BE2C (cell line): ENCODE results near the gene STXBP5L.
"Not testable (repeated sequence)": the region's sequence is repeated elsewhere in the genome, so short reads cannot be mapped to it uniquely, and the experiment has no call there.

Source experiments
- DNase-seq: peaks from one replicate; pipeline ENCODE4 v3.0.0-alpha.2; 2020
- H3K27me3 ChIP-seq: fragments of 250-450 bp; sonication (Bioruptor Pico); 2 replicates; pipeline ENCODE4 v1.5.1; 2020; ENCODE audit warnings: mild to moderate bottlenecking
- H3K36me3 ChIP-seq: fragments of 250-450 bp; sonication (Bioruptor Pico); 2 replicates; pipeline ENCODE4 v1.5.1; 2020; ENCODE audit warnings: mild to moderate bottlenecking
- H3K4me1 ChIP-seq: fragments of 250-450 bp; sonication (Bioruptor Pico); 2 replicates; pipeline ENCODE4 v1.5.1; 2020
- H3K4me3 ChIP-seq: 2 replicates; pipeline ENCODE4 v1.5.1; 2011; ENCODE audit warnings: low read depth, low read length
- H3K9me3 ChIP-seq: fragments of 250-450 bp; sonication (Bioruptor Pico); 2 replicates; pipeline ENCODE4 v1.5.1; 2020
- TF ChIP-seq, protein P1 (sequence below): IDR thresholded peaks from 2 replicates; pipeline ENCODE4 v1.5.1; 2012; ENCODE audit warnings: mild to moderate bottlenecking, low read depth, low read length

Gene STXBP5L

GRCh38 chr3:120892921-120893320 is 15.1 kb upstream of the STXBP5L start:
- DNase-seq, result no peak
- no peaks in the 10 kb centered on the region for H3K36me3 ChIP-seq
- H3K4me1 ChIP-seq, result no peaks in the 10 kb centered on the region
- H3K27me3 ChIP-seq, result peaks cover 16% of the 10 kb centered on the region
- TF ChIP-seq, protein P1, sequence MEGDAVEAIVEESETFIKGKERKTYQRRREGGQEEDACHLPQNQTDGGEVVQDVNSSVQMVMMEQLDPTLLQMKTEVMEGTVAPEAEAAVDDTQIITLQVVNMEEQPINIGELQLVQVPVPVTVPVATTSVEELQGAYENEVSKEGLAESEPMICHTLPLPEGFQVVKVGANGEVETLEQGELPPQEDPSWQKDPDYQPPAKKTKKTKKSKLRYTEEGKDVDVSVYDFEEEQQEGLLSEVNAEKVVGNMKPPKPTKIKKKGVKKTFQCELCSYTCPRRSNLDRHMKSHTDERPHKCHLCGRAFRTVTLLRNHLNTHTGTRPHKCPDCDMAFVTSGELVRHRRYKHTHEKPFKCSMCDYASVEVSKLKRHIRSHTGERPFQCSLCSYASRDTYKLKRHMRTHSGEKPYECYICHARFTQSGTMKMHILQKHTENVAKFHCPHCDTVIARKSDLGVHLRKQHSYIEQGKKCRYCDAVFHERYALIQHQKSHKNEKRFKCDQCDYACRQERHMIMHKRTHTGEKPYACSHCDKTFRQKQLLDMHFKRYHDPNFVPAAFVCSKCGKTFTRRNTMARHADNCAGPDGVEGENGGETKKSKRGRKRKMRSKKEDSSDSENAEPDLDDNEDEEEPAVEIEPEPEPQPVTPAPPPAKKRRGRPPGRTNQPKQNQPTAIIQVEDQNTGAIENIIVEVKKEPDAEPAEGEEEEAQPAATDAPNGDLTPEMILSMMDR, result no peak
- H3K9me3 ChIP-seq, result no peaks in the 10 kb centered on the region
- H3K4me3 ChIP-seq, result no peak overlapping the region

DNA sequence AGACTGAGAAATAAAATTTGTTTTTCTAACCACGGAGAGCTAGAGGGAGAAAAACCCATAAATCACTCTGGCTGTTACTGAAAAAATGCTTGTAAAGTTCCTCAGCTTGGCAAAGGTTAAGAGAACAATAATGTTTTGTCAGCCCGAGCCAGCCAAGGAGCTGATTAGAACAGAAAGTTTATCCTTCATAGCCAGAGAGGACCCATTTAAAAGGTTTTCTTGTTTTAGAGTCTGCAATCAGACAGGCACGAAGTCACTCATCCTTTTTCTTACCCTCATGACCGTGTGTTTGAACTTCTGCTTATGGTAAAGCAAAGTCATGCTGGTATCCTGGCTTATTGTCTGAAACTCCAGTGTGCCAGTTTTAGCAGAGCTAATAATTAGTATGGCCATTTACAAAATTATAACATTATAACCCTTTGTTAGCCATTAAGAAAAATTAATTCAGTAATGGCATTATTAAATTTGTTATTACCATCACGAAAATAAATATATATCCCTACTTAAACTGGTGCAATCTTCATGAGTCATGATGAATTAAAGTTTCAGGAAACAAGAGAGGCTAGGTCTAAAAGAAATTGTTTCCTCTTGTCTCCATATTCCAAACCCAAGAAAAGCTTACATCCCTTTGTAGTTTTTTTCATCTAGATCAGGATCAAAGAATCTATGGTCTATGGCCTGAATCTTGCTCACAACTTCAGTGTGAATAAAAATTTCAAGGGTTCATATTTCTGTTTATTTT is 13.5 kb upstream of the STXBP5L start:
- no peak for DNase-seq

DNA sequence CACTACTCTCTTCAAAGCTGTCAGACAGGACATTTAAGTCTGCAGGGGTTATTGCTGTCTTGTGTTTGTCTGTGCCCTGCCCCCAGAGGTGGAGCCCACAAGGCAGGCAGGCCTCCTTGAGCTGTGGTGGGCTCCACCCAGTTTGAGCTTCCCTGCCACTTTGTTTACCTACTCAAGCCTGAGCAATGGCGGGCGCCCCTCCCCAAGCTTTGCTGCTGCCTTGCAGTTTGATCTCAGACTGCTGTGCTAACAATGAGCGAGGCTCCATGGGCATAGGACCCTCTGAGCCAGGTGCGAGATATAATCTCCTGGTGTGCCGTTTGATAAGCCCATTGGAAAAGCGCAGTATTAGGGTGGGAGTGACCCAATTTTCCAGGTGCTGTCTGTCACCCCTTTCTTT is 6.3 kb upstream of the STXBP5L start:
- H3K36me3 ChIP-seq, H3K4me1 ChIP-seq, H3K4me3 ChIP-seq, DNase-seq, H3K9me3 ChIP-seq, H3K27me3 ChIP-seq: not testable (repeated sequence)

More for the DNA sequence above, 13.5 kb upstream of the STXBP5L start:
- Histone ChIP-seq H3K9me3 (no peaks in the 10 kb centered on the region), H3K4me3 (no peak overlapping the region), H3K36me3 (no peaks in the 10 kb centered on the region), H3K4me1 (no peaks in the 10 kb centered on the region), H3K27me3 (peaks cover 16% of the 10 kb centered on the region)
- TF ChIP-seq, protein P1, result no peak

- Histone ChIP-seq H3K4me3 (no peak overlapping the region), H3K4me1 (no peaks in the 10 kb centered on the region), H3K27me3 (peaks cover 14% of the 10 kb centered on the region), H3K9me3 (no peaks in the 10 kb centered on the region), H3K36me3 (no peaks in the 10 kb centered on the region)
- TF ChIP-seq, protein P1, result no peak
- no peak for DNase-seq
Measured at GRCh38 chr3:120903221-120903620, 4.8 kb upstream of the STXBP5L start.

- Histone ChIP-seq H3K36me3 (no peaks in the 10 kb centered on the region), H3K27me3 (peaks cover 55% of the 10 kb centered on the region), H3K9me3 (no peaks in the 10 kb centered on the region), H3K4me3 (peak overlapping the region; percentile 59), H3K4me1 (no peaks in the 10 kb centered on the region)
- TF ChIP-seq, protein P1, result no peak
- no peak for DNase-seq
Measured at GRCh38 chr3:120907659-120908029, 361 bp upstream of the STXBP5L start.

- no peak for DNase-seq
- no peaks in the 10 kb centered on the region for H3K36me3 ChIP-seq
- no peaks in the 10 kb centered on the region for H3K4me1 ChIP-seq
- H3K4me3 ChIP-seq, result peak overlapping the region; percentile 59
- H3K9me3 ChIP-seq, result no peaks in the 10 kb centered on the region
- H3K27me3 ChIP-seq, result peaks cover 62% of the 10 kb centered on the region
- TF ChIP-seq, protein P1, result no peak
Measured at GRCh38 chr3:120908795-120909601, 993 bp downstream of the STXBP5L start.
